ENCODE results near the gene PIK3CG.

Gene PIK3CG

DNA sequence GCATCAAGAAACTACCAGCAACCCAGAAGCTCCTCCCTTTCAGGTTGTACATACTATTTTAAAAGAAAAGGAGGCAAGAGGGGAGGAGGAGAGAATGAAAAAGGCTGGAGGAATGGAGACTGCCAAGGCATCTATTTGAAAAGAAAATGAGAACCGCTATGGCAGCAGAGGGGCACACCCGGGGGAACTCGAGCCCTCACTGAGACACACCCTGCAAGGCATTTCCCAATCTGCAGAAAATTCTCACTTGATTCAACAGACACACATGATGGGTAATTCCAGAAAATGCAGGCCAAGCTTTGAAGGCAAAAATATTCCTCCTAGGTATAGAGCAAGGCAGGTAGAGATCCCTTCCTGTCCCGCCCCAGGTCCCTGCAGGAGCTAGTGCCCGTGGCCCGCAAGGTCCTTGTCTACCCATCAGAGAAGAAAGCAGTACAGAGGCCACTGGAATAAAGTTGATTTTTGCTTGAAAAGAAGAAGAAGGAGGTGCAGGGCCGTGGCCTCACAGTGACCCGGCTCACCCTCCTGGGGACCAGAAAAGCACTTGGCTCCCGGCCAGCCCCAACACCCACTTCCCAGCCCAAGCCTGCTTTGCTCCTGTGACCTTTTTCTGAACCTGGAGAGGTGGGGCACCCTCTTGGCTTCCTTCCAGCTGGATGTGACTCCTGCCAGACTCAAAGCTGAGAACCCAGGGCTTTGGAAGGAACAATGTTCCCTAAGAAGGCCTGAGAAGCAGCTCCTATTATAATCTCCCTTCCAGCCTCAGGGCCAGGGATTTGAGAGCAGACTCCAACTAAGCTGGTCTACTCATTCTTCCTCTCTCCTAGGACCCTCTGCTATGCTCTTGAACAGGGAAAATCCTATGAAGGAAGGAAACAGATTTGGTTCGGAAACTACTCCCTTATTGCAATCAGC lies 6.2 kb upstream of the PIK3CG start:
- no peak for DNase-seq (ENCODE audit: extremely low read depth, low read depth)
- TF ChIP-seq, protein P1, sequence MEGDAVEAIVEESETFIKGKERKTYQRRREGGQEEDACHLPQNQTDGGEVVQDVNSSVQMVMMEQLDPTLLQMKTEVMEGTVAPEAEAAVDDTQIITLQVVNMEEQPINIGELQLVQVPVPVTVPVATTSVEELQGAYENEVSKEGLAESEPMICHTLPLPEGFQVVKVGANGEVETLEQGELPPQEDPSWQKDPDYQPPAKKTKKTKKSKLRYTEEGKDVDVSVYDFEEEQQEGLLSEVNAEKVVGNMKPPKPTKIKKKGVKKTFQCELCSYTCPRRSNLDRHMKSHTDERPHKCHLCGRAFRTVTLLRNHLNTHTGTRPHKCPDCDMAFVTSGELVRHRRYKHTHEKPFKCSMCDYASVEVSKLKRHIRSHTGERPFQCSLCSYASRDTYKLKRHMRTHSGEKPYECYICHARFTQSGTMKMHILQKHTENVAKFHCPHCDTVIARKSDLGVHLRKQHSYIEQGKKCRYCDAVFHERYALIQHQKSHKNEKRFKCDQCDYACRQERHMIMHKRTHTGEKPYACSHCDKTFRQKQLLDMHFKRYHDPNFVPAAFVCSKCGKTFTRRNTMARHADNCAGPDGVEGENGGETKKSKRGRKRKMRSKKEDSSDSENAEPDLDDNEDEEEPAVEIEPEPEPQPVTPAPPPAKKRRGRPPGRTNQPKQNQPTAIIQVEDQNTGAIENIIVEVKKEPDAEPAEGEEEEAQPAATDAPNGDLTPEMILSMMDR (IDR thresholded peaks at IDR 0.05; ENCODE audit: low read depth, low read length) = no peak

DNA sequence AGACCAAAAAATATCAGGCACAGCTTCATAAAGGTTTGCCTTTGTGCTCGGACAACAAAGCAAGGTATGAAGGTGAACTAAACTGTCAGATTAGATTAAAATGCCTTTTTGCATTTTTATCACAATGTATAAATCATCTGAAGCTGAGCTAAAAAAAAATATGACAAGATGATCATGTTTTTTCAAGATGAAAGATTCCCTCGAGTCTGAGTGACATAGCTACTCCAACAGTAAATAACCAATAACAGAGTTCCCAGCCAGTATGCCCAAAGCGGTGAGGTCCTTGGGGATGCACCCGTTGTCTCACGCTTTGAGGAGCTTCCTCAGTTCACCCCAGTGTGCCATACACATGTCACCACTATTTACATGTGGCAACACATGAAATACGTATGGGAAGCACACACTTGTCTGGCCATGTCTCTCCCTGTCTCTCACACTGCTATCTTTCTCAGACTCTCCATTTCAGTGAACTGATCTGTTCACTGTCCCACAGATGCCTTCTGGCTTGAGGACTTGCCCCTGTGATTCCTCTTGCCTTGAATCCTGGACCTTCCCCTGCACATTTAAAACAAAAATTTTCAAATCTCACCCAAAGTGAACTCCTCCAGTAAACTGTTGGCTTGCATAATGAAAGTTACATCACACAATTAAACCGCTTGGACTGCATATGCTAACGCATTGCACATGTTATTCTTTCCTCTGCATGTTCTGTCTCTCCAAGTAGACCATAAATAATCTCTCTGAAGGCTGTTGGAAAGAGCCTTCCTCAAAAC lies 2.6 kb upstream of the PIK3CG start:
- TF ChIP-seq, protein P1 (IDR thresholded peaks at IDR 0.05; ENCODE audit: low read depth, low read length) = no peak
- no peak for DNase-seq (ENCODE audit: extremely low read depth, low read depth)

DNA sequence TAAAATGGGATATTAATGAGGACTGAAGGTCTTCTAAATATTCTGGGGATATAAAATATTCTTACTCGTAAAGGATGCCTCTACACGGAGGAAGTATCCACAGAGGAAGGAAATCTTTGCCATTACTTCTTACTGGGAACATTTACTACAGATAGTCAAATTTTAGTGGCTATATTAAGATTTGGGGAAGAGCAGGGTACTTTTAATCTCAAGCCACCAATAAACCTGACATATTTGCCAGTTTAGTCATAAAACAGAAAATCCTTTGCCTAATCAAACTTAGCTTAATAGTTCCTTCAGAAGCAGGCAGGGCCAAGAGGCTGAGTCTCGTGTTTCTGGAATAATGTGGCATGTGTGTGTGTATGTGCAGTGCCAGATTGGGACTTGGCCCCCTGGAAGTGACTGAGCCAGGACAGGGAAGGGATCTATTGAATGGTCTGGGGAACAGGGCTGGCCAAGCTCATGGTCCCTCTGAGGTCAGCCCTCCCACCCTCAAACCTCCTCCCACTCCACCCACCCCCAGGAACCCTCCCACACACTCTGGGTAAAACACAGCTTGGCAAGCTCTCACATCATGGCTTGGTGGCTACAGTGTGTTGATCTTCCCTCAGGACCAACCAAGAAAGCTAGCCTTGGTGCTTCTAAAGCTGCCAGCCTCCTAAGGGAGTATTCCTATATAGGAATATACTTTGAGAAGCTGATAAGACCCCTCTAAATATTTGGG lies 1.6 kb upstream of the PIK3CG start:
- no peak for DNase-seq (ENCODE audit: extremely low read depth, low read depth)
- TF ChIP-seq, protein P1 (IDR thresholded peaks at IDR 0.05; ENCODE audit: low read depth, low read length) = no peak

DNA sequence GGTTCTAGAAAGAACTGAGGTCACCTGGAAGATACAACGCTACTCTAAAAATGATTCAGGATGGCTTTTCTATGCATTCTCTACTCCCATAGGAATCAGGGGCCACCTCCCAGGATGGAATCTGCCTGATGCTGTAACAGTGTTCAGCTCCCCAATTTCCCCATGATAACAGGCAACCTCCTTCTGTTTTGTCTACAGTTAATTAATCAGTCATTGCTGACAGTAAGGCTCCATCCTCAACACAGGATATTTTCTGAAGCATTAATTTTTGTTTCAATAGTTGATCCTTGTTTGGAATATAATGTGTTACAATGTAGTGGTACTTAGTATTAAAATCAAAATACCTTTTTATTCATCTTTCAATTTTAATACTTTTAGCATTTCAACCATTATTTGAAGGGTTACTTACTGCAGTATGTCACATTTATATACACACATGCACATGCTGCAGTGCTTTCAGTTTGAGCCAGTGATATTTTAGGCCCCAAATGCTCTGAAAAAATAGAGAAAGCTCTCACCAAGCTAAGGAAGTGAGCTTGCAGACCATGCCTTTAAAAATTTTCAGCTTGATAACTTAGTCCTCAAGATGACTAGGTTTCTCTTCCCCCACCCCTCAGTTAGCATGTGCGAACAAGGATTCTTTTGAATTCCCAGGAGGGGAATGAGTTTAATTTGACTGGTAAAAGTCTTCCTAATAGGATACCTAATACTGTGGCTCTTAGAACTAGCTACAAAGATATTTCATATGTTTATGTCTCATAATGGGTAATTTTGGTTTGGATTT lies 592 bp upstream of the PIK3CG start:
- no peak for DNase-seq (ENCODE audit: extremely low read depth, low read depth)
- TF ChIP-seq, protein P1 (IDR thresholded peaks at IDR 0.05; ENCODE audit: low read depth, low read length) = no peak

DNA sequence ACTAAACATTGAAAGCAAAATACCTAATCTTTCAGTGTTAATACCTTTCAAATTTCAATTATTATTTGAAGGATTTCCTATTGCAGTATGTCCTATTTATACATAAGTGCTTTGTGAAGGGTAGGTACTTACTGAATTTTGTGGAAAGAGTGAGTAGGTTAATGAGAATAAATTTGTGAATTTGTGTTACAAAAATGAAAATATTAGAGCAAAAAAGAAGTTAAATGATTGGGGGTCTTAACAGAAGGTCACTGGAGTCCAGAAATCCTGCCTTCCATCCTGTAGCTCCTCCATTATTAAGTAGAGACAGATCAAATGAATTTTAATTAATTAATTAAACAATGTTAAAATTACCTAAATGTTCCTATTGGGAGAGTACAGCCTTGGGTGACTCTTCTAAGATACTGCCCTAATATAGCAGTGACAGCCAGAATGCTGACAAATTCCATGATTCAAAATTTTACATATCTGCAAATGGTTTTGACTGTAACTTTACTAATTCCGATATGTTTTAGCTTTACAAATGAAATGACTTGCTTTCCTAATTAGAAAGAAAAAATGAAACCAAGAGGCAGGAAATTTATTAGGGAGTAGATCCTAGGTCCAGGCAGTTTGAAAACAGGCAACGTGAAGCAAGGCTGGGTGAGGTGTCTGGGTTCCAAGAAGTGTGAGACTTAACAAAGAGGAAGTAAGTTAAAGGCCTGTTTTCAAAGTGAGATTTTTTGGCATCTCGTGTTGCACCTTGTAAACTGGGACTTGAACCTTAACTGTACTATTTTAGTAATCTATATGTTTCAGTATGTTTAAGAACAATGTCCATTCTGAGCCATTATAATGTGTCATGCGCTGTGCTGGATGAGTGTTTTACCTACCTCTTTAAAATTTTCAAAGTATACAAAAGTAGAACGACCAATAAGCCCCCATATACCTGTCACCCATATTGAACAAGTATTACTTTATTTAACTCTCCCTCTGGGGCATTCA lies 1.5 kb downstream of the PIK3CG start:
- no peak for DNase-seq (ENCODE audit: extremely low read depth, low read depth)

More for the DNA sequence above, 1.5 kb downstream of the PIK3CG start:
- TF ChIP-seq, protein P1 (IDR thresholded peaks at IDR 0.05; ENCODE audit: low read depth, low read length) = no peak

Measured in AG09319 (cell line).